Right lobe of liver (tissue), 4 donors: ENCODE data around the gene TGM3.

Experiments used
- POLR2A ChIP-seq: fragments of 450-650 bp; IDR thresholded peaks from one replicate; pipeline ENCODE4 v1.6.1; 2017; ENCODE audit warnings: antibody characterized with exemption, mild to moderate bottlenecking
- TF ChIP-seq, protein P1 (sequence below), 4 donors: fragments of 200-600 bp in 3 of 4; fragments of 450-650 bp in 1 of 4; IDR thresholded peaks; one replicate each; pipeline versions ENCODE4 v1.5.1 to v1.8.0; 2016 to 2022; ENCODE audit warnings: antibody characterized with exemption in 4 of 4, mild to moderate bottlenecking in 2 of 4
- donor health status: DM: no; HTN: no; CAD: no.
- donor health status: DM: no; HTN: no; CAD: no.
- donor health status: DM: no; HTN: yes; CAD: no.

DNA sequence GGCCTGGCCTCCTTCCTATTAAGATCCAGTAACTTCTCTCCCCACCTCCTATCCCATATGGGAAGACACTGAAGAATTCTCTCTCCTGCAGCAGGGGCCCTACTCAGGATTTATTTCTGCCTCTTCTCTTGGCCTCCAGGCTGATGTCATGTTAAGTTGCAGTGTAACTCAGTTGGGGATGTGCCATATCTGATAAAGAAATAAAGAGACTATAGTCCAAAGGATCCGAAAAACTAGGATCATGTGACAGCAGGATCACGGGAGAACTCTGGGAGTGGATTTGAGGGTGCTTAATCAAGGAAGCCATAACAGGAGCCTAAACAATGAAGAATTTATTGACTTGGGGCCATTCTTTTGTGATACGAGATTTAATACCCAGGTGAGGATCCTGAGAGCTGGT lies 46.4 kb downstream of the TGM3 start:
- TF ChIP-seq, protein P1, sequence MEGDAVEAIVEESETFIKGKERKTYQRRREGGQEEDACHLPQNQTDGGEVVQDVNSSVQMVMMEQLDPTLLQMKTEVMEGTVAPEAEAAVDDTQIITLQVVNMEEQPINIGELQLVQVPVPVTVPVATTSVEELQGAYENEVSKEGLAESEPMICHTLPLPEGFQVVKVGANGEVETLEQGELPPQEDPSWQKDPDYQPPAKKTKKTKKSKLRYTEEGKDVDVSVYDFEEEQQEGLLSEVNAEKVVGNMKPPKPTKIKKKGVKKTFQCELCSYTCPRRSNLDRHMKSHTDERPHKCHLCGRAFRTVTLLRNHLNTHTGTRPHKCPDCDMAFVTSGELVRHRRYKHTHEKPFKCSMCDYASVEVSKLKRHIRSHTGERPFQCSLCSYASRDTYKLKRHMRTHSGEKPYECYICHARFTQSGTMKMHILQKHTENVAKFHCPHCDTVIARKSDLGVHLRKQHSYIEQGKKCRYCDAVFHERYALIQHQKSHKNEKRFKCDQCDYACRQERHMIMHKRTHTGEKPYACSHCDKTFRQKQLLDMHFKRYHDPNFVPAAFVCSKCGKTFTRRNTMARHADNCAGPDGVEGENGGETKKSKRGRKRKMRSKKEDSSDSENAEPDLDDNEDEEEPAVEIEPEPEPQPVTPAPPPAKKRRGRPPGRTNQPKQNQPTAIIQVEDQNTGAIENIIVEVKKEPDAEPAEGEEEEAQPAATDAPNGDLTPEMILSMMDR (IDR thresholded peaks at IDR 0.05): no peak
- no peak for TF ChIP-seq POLR2A
